ENCODE data around the gene BMPR1B.

- TF ChIP-seq, protein P1, sequence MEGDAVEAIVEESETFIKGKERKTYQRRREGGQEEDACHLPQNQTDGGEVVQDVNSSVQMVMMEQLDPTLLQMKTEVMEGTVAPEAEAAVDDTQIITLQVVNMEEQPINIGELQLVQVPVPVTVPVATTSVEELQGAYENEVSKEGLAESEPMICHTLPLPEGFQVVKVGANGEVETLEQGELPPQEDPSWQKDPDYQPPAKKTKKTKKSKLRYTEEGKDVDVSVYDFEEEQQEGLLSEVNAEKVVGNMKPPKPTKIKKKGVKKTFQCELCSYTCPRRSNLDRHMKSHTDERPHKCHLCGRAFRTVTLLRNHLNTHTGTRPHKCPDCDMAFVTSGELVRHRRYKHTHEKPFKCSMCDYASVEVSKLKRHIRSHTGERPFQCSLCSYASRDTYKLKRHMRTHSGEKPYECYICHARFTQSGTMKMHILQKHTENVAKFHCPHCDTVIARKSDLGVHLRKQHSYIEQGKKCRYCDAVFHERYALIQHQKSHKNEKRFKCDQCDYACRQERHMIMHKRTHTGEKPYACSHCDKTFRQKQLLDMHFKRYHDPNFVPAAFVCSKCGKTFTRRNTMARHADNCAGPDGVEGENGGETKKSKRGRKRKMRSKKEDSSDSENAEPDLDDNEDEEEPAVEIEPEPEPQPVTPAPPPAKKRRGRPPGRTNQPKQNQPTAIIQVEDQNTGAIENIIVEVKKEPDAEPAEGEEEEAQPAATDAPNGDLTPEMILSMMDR (IDR thresholded peaks at IDR 0.05), result no peak
- no peak for TF ChIP-seq EZH2 (IDR thresholded peaks at IDR 0.05; ENCODE audit: borderline replicate concordance, insufficient read depth, low read depth, low read length, poor library complexity, severe bottlenecking)
These were observed 84.1 kb downstream of the BMPR1B start for GRCh38 chr4:94841864-94842221.
